TTC549 (cell line): ENCODE measurements around the gene UNC5B.
"Not testable (repeated sequence)": the region's sequence is repeated elsewhere in the genome, so short reads cannot be mapped to it uniquely, and the experiment has no call there.

Experiments used
- FAIRE-seq: peaks from 2 replicates; lab custom pipeline; 2012; peaks lifted over from hg19 to GRCh38; lab: Jason Lieb, UNC

Gene UNC5B

DNA sequence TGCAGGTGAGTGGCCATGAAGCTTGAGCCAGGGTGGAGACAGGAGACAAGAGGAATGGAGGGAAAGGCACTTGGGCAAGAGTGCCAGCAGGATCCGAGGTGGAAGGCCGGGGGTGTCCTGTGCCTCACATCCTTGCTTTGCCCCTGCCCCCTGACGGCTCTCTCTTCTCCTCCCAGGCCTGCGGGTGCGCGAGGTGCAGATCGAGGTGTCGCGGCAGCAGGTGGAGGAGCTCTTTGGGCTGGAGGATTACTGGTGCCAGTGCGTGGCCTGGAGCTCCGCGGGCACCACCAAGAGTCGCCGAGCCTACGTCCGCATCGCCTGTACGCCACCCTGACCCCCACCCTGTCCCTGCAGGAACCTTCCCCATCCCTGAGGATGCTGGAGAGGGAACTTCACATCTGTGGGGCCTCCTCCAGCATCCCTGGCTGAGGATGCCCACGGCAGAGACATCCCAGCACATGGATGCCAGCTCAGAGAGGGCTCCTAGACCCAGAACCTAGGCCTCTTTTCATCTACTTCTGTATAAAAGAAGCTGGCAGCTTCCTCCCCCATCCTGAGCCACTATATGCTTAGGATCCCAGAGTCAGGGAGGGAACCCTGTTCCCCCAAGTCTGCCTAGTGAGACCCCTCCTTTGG lies 72.3 kb downstream of the UNC5B start:
- FAIRE-seq: no peak

DNA sequence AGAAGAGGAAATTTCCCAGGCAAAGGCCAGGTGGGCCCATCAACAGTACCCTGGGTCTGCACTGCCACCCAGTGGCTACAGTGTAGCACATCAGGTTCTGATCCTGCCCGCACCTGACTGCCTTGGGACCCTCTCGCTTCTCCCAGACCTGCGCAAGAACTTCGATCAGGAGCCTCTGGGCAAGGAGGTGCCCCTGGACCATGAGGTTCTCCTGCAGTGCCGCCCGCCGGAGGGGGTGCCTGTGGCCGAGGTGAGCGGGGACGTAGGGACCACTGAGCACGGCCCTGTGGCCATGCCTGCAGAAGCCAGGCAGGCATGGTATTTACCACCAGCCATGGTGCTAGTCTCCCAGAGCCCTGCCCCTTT lies 72.8 kb downstream of the UNC5B start:
- no peak for FAIRE-seq

DNA sequence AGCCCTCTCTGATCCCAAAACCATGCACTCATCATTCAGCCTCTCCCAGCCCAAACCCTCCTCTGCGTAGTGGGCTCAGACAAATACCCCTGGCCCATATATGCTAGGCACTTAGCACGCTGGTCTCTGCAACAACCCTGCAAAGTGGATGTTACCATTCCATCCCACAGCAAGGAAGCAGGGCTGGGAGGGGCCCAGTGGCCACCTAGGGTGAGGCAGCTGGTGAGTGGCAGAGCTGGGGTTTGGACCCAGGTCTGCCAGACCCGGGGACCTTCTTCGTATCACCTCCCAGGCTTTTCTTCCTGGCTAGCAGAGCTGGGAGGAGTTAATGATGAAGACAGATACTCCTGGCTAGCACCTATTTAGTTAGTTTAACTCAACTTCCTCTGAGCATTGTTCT lies 73.6 kb downstream of the UNC5B start:
- no peak for FAIRE-seq

DNA sequence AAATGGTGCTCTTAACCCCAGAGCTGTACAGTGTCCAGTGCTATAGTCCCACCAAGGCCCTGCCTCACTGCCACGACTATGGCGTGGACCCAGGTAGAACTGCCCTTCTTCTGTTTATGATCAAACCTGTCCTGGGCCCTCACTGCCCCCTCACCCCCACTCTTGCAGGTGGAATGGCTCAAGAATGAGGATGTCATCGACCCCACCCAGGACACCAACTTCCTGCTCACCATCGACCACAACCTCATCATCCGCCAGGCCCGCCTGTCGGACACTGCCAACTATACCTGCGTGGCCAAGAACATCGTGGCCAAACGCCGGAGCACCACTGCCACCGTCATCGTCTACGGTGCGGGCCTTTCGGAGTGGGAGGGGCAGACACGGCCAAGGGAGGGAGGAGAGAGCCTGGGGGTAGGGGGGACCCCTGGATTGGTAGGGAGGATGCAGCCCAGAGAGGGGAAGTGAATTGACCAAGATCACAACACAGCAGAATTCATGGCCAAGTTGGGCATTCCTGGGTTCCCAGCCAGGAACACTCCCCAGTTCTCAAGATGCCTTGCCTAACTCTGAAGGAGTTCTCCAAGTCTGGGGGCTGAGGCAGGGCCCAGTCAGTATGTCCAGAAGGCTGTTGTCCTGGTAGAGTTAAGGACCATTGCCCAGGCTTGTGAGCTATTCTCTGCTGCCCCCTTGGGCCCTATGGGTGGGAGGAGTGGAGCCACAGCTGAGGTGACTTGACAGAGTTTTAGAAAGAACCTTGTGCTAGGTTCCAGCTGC lies 74.3 kb downstream of the UNC5B start:
- no peak for FAIRE-seq

DNA sequence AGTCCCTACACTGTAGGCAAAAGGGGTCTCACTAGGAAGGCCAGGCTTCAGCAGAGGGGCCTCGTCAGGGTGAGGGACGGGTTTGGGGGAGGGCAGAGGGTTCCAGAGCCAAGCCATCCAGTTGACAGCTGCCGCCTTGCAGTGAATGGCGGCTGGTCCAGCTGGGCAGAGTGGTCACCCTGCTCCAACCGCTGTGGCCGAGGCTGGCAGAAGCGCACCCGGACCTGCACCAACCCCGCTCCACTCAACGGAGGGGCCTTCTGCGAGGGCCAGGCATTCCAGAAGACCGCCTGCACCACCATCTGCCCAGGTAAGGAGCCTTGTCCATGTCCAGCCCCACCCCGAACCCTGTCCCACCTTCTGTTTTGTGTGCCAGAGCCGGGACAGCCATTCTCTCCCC lies 75.1 kb downstream of the UNC5B start:
- FAIRE-seq: no peak

DNA sequence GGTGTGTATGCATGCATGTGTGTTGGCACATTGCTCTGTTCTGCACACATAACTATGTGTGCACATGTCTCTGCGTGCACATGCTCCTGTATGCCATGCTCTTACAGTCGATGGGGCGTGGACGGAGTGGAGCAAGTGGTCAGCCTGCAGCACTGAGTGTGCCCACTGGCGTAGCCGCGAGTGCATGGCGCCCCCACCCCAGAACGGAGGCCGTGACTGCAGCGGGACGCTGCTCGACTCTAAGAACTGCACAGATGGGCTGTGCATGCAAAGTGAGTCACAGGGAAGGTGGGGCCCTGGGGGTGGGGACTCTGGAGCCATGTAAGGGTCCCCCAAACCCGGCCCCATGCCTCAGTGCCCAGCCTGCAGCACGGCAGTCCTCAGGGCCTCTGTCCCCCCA lies 76.1 kb downstream of the UNC5B start:
- FAIRE-seq: no peak

DNA sequence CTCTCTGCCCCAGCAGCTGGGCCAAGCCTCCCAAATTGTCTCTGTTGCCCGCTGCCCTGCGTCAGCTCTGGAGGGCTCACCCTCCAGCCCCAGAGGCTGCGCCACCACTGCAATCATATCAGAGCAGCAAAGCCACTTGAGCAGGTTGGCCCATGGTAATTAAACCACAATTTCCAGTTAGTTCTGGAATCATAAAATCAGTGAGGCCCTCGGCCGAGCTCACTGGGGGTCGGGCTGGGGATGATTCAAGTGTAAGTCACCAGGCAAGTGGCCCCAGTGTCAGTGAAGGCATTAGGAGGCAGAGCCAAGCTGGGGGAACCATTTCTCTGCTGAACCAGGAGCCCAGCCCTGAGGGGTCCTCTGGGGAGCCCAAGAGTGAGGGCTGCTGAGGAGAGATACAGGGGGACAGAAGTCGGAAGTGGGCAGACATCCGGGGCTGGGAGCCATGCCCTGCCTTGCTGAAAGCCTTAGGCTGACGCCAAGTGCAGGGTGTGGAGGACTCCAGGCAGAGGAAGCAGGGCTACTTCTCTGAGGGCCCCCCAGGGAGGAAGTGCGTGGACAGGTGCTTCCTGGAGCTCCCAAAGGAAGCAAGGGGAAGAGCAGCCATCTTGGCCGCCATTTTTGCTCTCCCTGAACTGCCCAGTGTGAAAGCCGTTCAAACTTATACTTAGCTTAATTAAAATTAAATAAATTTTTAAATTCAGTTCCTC lies 77.2 kb downstream of the UNC5B start:
- FAIRE-seq: no peak

DNA sequence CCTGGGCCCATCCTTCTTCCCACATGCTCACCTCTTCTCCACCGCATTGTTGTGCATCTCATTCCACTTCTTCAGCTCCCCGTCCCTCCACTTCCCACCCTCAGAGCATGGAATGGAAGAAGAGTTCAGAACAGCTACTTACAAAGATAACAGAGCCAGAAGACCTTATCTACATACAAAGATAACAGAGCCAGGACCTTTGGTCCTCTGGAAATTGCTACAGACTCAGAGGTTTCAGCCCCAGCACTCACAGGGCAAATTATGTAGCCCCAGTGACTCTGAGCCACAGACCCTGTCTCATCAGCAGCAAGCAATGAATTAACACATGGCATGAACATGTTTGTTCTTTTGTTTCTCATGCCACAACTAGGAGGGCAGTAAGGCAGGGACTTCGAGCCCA lies 78.0 kb downstream of the UNC5B start:
- no peak for FAIRE-seq

DNA sequence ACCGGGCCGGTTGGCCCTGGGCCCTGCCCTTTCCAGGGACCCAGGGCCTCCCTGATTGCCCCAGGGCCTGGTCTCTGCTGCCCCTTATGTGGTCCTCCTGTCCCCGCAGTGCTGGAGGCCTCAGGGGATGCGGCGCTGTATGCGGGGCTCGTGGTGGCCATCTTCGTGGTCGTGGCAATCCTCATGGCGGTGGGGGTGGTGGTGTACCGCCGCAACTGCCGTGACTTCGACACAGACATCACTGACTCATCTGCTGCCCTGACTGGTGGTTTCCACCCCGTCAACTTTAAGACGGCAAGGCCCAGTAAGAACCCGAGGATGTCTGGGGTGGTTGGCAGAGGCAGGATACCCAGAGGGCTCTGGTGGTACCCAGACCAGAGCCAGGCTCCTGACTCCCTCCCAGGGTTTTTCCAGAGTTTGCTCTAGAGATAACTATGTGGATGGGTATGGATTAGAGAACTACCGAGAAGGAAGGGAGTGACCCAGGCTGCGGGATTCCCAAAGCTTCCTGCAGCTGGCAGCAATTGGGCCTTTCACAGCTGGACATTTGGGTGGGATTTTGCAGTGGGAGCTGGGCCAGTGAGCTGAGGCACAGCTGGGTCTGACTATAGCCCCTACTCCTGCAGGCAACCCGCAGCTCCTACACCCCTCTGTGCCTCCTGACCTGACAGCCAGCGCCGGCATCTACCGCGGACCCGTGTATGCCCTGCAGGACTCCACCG lies 78.6 kb downstream of the UNC5B start:
- no peak for FAIRE-seq

DNA sequence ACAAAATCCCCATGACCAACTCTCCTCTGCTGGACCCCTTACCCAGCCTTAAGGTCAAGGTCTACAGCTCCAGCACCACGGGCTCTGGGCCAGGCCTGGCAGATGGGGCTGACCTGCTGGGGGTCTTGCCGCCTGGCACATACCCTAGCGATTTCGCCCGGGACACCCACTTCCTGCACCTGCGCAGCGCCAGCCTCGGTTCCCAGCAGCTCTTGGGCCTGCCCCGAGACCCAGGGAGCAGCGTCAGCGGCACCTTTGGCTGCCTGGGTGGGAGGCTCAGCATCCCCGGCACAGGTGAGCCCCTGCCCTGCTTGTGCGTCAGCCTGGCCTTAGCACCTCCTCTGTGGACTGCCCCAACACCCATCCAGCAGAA lies 79.1 kb downstream of the UNC5B start:
- FAIRE-seq: no peak

DNA sequence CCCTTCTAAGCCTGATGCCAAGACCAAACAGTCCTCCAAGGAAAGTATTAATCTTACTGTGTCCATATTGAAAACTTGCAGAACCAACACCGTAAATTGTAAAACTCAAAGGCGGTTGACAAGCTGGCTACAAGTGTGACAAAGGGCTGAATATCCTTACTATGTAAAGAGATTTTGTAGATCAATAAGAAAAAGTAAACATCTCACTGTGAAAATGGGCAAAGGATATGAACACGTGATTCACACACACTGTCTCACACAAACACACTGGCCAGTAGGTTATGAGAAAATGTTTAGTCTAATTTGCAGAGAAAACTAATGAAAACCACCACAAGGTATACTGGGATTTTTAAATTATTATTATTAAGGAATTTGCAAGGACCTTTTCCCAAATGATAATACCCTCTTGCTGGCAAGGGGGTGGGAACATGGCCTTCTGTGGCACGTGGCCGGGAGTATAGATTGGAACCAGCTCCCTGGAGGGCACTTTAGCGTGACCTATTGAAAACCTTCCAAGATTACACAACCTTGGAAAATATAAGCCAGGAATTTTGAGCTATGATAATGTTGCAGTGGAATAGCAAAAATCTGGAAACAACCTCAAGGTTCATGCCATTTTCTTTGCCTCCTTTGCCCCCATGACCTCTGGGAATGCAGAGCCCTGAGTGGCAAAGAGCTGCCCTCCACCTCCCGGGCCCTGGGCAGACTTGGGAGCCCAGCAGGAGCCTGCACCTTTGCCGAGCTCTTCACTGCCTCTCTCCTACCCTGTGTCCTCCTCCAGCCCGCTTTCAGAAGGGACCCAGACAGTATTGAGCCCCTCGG lies 80.5 kb downstream of the UNC5B start:
- FAIRE-seq: no peak

DNA sequence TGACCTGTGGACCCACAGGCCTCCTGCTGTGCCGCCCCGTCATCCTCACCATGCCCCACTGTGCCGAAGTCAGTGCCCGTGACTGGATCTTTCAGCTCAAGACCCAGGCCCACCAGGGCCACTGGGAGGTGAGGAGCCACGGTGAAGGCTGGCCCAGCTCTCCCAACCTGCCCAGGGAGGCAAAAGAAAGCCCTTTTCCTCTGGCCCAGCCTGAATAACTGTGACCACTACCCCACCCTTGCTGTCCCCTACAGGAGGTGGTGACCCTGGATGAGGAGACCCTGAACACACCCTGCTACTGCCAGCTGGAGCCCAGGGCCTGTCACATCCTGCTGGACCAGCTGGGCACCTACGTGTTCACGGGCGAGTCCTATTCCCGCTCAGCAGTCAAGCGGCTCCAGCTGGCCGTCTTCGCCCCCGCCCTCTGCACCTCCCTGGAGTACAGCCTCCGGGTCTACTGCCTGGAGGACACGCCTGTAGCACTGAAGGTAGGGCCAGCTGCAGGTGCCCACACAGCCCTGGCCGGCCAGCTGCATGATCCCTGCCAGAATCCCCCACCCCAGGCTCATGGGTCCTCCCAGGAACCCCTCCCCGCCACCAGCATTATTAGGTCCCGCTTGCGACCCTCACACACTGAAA lies 81.2 kb downstream of the UNC5B start:
- no peak for FAIRE-seq

DNA sequence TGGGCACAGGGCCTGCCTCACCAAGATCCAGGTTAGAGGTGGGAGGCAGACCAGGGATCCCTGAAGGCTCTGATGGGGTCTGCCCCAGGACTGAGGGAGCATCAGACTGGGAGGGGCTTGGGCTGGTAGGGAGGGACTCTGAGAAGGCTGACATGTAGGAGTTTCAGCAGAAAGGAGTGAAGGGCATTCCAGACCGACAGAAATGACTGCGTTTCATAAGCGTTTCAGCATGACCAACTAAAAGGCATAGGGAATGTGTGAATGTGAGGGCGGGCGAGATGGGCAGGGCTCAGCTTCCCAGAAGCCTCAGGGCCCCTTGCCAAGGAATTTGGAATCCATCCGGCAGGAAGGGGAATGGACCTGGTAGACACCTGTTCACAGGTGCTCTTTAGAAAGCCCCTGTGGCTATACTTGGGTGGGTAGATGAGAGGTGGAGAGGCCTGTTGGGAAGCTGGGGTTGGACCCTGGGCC lies 81.8 kb downstream of the UNC5B start:
- FAIRE-seq: no peak

DNA sequence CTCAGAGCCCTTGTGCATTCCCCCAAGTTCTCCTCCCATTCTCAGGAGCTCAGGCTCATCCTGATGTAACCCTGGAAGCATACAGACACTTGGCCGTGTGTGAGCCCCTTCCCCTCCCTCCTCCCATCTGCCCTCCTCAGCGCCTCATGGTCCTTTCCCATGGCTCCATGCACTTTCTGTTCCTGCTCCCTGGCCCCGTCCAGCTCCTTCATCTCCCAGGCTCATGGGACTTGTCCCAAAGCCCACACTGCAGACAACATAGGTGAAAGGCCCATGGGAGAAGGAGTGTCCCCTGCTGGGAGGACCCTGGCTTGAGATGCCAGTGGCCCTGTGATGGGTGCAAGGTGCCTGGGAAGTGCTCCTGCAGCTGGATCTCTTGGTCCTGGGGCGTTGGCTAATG lies 82.5 kb downstream of the UNC5B start:
- FAIRE-seq: no peak

DNA sequence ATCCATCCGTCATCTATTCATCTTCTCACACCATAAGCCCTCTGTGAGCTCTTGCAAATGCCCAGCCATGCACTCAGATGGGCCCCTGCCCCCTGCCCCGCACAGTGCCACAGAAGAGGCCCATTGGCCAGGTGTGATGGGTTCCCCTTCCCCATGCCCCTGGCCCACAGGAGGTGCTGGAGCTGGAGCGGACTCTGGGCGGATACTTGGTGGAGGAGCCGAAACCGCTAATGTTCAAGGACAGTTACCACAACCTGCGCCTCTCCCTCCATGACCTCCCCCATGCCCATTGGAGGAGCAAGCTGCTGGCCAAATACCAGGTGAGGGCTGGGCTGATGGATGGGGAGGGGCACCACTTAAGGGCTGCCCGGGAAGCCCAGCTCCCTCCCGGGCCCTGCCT lies 83.3 kb downstream of the UNC5B start:
- no peak for FAIRE-seq

DNA sequence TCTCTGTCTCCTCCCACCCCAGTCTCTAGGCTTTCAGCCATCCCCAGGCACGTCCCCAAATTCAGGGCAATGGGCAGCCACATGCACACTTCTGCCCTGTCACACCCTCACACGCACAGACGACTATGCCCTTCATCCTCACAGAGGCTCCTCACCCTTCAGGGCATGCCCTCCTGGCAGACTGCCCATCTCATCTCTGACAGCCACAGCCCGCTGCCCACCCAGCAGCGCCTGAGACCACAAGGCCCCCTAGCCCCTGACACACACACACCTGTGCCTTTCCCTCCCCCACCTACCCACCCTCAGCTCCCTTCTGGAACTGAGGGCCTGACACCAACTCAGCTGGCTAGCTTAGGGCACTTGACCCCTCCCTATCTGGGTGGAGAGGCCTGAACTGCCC lies 83.7 kb downstream of the UNC5B start:
- no peak for FAIRE-seq

DNA sequence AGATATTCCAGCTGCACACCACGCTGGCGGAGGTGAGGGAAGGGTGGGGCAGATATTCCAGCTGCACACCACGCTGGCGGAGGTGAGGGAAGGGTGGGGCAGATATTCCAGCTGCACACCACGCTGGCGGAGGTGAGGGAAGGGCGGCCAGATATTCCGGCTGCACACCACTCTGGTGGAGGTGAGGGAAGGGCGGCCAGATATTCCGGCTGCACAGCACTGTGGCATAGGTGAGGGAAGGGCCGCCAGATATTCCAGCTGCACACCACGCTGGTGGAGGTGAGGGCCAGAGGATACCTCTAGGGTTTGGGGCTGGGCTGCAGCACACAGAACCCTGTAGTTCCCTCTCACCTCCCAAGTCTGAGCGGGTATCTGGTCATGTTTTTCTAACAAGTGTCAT lies 84.4 kb downstream of the UNC5B start:
- not testable (repeated sequence) for FAIRE-seq

DNA sequence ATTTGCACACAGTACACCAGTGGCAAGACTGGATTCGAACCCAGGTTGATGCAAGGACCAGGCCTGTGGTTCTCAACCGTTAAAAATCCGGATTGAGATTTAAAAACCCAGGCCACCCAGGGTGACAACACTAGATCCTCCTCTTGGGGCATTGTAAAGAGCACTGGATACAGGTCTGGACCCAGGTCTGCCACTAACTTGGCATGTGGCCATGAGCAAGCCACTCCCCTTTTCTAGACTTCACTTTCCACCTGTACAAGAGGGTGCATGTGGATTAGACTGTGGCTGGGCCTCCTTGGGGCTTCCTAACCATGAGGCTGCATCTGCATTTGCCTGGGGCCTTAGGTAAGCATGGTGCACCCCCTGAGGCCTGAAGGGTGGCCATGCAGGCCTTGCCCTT lies 85.0 kb downstream of the UNC5B start:
- FAIRE-seq: no peak

DNA sequence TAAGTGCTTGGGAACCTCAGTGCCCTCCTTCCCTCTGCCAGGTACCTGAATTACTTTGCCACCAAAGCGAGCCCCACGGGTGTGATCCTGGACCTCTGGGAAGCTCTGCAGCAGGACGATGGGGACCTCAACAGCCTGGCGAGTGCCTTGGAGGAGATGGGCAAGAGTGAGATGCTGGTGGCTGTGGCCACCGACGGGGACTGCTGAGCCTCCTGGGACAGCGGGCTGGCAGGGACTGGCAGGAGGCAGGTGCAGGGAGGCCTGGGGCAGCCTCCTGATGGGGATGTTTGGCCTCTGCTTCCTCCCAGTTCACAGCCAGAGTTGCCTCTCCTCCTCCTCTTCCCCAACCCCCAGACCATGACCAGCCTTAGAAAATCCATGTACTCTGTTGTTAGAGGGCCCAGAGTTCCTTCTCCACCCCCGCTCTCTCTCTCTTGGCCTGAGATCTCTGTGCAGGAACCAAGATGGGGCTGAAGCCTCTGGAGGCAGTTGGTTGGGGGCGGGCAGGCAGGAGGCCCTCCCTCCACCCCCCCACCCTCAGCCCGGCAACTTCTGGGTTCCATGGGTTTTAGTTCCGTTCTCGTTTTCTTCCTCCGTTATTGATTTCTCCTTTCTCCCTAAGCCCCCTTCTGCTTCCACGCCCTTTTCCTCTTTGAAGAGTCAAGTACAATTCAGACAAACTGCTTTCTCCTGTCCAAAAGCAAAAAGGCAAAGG lies 86.9 kb downstream of the UNC5B start:
- no peak for FAIRE-seq

DNA sequence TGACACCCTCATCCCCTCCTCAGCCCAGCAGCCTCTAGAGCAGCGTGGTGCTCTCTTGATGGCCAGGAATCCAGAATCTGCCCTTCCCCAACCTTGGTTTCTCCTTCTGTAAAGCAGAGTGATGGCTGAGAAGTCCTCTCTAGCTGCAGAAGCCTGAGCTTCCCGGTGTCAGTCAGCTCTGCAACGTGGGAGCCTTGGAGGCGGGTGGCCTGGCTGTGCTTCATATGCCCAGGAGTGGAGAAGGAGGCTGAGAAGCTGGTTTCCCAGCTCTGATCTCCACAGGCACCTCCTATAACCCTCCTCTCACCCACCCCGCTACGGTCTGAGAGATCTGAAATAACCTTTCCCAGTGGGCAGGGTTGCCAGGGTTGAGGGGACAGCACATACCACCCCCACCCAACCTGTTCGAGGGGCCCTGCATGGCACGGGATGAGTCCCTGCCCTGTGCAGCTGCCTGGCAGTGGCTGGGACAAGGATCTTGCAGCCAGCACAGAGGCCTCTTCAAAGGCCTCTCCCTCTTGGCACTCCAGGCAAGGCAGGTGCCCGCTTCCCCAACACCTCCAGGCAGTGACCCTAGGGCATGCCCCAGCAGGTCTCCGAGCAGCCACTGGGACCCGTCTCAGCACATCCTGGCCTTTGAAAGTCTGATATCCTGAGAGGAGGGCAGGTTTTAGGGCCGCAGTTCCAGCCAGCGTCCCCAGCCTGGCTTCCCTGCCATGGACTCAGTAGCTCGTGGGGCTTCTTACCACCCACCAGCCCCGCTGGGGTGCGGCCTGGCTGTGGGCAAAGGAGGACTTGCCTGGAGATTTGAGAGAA lies 88.4 kb downstream of the UNC5B start:
- no peak for FAIRE-seq
